HPDE6-E6E7 (cell line): Measurements from ENCODE around the gene TUB.

ENCODE experiments used
- DNase-seq: peaks from one replicate; pipeline ENCODE4 v3.0.0; 2011; ENCODE audit warnings: missing footprints; ENCODE audit errors: extremely low spot score

TUB gene, protein sequence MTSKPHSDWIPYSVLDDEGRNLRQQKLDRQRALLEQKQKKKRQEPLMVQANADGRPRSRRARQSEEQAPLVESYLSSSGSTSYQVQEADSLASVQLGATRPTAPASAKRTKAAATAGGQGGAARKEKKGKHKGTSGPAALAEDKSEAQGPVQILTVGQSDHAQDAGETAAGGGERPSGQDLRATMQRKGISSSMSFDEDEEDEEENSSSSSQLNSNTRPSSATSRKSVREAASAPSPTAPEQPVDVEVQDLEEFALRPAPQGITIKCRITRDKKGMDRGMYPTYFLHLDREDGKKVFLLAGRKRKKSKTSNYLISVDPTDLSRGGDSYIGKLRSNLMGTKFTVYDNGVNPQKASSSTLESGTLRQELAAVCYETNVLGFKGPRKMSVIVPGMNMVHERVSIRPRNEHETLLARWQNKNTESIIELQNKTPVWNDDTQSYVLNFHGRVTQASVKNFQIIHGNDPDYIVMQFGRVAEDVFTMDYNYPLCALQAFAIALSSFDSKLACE

DNA sequence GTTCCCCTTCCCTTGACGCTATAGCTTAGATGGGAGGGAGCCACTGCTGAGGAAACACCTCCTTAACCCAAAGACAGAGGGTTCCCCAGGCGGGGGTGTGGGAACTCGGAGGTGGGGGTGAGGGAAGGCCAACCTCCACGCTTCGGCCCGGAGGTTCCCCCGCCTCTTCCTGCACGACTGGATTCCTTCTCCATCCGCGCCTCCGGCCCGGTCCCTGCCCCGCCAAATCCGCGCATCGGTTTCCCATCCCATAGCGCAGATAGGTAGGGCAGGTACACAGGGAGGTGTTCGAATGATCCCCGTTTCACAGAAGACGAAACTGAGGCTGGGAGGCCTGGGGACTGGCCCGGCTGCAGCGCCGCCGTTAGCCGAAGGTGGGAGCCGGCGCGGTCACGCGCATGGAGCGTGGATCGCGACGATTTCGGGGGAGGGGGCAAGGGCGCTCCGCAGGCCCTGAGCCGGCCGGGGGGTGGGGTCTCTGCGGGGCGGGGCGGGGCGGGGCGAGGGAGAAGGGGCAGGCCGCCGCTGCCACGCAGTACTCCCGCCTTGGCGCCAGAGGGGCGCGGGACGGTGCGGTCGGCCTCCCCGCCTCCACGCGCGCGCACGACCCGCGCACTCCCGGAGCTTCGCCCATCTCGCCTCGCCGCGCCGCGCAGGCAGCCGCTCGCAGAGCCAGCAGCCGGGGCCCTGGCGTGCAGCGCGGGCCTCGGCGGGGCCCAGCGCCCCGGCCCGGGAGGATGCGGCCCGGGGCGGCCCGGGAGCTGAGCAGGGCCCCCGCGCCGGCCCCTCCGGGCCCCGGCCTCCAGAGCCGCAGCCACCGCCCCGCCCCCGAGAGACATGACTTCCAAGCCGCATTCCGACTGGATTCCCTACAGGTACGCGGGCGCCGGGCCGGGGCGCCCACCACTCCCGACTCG is at the start of gene TUB:
Gene TUB, plus strand, starts transcription at position 538 of the 917 bp plus-strand sequence. Its CDS starts 300 bp downstream, at position 838.
- DNase-seq: no peak

DNA sequence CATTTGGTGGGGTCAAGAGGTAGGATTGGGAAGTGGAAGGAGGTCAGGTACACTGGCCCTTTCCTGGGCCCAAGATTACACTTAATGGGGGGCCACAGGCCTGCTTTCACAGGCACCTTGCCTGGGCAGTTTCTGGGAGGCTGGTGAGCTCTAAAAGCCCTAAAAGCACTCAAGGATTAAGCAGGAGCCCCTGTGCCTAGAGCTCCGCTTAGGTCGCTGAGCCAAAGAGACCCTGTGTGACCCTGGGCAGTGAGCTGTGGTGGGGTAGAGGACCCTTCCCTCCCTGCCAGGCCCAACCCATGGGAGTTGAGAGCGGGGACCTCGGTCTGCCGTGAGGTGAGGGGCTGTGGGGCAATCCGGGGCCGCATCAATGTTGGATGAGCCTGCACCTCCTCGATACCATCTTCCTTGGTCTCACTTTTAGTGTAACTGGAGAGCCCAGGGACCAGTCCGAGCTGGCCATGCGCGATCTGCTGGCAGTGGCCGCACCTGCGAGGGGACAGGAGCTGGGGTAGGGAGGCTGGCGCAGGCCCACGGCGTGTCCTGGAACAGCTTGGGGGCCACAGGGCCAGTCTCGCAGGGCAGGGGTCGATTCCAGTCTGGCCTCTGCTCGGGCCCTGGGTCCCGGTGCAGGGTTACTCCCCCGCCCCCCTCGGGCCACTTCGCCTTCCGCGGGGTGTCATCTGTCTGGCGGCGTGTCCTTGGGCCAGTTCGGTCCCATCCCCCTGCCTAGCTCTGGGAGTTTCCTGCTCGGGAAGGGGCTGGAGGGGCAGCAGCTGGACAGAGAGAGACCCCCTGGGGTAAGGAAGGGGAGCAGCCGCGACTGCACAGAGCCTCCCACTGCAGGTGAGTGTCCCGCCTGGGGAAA is 49.5 kb upstream of the TUB start:
- DNase-seq: no peak

DNA sequence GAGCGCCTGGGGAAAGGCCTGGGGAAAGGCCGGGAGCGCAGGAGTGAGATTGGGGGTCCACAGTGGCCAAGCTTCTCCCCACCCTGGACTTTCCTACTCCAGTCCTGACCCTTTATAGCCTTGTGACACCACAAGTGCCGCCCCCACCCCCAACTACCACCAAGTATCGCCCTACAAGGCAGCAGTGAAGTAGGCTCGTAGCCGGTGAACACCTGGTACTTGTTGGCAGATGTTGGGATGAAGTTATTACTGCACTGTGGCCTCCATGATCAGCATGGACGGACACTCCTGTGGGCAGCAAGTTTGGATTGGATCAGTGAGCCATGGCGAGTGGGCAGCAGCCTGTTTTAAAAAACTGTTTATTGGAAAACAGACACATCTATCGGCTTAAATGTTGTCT is 48.9 kb upstream of the TUB start:
- no peak for DNase-seq

DNA sequence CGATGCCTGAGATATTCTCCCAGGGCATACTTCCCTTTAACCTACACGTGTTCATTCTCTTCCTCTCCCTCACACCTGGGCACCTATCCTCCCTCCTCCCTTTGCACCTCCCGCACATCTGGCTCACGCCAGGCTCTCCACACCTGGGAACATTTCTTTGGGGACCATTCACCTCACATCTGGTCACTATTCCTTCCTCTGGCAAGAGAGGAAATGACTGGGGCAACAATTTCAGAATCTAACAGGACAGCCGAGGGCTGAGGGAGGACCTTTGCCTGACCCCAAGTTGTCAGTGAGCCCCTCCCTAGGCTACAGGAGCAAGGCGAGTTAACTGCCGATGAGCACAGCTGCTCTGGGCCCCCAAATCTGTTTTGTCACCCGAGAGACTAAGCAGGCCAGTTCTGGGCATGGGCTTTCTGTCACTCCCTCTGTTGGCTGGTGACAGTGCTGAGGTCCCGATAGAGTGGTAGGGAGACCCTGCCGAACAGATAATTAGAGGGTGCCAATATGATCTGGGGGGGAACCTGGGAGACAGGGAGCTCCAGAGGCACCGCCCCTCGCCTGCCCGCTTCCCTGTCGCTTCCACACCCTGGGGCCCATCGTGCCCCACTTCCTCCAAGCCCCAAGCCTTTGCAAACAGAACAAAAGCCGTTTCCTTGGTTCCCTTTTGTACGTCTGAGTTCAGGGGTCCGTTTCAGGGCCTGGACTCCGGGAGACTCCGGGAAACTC is 48.3 kb upstream of the TUB start:
- no peak for DNase-seq

DNA sequence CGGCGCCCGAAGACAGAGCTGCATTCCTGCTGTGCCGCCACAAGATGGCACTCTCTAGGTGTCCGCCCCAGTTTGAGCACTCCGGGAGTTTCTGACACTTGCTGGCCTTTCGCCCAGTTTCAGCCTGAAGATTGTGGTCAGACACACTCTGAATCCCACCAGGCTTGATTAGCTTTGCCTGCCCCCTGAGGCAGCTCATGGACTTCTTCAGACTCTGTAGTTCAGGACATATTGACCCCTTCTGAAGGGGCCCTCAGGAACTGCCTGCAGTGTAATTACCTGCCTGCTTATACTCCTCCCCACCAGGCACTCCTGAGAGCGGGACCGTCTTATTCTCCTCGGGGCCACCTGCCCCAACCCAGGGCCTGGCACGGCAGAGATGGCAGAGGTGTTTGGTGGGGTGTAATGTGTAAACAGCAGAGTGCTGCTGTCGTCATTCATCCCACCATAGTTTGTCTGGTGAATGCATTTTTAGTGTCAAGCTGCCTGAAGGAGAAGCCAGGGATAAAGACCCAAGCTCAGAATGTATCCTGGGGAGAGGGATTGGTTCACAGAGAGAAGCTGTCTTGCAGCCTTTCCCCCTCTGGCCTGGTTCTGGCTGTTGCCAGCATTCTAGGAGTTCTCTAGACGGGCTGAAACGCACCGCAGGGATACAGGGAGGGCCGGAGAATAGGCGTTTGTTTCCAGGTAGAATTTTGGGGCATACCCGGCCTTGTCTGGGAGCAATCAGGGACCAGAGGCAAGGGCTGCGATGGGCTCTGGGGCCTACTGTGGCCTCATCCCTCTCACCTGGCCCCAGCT is 47.5 kb upstream of the TUB start:
- peak; percentile 63 for DNase-seq

DNA sequence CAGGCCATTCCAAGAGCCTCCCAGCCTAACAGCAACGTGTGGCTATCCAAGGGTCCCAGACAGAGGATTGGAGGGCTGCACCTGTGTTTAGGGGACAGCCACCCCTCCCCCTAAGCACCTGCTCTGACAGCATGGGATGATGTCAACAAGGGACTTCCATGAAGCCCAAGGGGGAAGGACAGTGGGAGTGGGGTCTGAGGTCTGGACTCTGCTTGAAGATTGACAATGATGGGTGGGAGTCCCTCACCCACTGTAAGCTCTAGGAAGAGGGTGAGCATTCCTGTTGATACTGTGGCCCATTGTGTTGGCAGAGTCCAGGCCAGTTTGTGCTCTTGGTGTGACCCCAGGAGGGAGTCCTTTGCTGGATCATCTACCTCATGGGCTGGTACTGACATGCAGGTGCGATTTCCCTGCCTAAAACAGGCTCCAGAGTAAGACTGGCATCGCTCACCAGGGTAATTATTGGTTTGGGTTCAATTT is 46.9 kb upstream of the TUB start:
- no peak for DNase-seq

DNA sequence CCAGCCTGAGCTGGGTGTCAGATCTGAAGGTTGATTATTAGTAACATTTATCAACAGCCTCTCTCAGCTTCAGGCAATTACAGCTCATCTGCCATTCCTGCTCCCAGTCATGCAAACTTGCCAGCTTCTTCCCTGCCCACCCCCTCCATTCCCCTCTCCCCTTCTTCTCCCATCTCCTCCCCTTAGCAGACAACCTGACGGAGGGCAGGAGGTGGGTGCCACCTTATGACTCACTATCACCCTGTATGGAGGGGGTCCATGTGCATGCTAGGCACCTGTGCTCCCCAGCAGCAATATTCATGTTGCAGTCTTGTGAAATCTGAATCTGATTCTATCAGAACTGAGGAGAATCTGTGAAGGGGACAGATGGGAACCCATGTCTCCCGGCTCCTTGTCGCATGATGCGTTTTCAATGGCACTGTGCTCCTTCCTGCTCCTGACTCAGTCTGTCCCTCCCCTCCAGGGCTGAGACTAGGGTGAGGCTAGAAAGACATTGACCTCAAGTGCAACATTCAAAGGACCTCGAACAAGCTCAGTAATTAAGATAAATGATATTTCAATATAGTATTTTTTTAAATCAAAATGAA is 46.3 kb upstream of the TUB start:
- no peak for DNase-seq

DNA sequence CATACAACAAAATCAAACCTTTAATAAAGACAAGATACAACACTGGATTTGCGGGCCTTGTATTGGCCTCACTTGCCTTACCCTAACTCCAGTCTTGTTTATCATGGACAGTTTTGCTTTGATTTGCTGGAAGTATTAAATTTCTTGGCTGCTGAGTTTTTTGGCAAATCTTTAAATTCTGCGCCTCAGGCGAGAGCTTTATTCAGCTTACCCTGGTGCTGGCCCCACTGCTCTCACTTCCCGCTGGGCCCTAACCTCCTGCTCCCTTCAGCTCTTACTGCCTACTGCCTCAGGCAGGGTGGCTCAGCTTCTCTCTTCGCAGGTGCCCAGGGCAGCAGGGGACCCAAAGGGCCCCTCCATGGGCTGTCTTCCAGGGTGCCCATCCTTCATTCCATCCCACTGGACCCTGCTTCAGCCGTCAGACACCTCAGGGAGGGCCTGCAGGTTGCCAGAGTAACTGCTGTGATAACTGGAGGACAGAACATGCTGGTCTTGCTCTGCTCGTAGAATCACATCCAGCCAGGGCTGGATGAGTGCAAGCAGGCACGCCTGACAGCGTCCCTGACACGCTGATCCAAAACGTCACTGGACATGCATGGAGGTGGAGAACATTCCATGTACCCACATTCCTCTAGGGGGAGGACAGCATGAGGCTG is 45.7 kb upstream of the TUB start:
- DNase-seq: no peak

DNA sequence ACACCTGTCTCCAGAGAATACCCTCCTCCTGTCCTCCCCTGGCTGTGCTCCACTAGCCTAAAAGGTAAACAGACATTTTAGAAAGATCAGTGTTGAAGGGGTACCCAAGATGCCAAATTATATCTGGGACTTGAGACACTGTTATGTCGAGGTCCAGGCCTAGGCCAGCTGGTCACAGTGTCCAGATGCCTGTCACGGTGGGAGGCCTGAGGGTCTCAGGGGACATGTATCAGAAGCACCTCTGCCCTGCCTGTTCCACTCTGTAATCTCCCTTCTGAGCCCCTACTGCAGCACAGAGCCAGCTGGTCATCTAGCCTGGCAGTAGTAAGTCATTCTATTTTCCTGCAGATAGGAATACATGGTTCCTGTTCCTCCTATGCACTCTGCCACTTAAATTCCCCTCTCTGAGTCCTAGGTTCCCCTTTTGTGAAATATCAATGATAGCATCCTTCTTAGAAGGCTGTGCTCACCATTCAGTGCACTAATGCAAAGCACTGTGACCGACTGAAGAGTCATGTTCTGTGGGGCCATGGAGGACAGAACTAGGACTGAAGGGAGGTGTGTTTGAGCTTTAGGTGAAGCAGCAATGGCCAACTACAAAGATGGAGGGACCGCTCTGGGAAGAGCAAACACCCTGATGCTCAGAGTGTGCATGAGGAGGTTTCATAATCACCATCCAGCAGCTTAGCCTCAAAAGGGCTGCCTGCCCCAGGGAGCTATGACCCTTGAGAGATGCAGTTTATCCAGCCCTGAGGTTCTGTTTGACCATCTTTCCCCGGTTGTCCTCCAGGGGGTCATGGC is 44.8 kb upstream of the TUB start:
- no peak for DNase-seq

DNA sequence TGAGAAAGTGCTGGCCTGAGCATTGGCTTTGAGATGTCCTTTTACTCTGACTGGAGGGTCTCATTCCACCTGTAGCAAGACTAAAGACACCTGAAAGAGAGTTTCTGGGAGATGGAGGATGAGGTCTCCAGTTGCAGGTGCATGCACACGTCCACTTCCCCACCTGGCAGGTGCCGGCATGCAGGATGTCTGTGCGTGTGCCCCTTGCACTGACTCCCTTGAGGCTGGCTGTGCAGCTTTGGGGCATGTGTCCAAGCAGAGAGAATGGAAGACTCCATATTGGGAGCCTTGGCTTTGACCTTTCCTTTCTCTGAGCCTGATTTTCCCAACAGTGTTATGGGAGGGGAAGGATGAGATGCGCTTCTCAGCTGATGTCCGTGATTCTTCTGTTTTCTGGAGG is 44.0 kb upstream of the TUB start:
- DNase-seq: no peak

DNA sequence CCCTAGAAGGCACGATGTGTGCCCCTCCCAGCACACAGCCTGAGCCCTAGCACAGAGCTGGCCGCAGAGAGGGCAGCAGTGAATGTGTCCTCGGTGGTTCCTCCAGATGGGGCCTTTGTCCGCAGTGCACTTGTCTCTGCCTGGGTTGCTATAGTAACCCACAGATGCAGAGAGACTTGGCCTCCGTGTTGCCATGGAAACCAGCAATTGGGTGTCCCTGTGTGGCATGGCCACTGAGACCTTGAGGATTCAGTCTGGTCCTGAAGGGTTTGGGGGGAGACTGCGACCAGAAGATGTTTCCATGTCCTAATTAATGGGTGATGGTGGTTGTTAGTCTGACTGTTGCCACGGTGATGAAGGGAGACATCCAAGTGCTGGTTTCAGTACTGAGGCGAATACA is 42.6 kb upstream of the TUB start:
- DNase-seq: no peak

DNA sequence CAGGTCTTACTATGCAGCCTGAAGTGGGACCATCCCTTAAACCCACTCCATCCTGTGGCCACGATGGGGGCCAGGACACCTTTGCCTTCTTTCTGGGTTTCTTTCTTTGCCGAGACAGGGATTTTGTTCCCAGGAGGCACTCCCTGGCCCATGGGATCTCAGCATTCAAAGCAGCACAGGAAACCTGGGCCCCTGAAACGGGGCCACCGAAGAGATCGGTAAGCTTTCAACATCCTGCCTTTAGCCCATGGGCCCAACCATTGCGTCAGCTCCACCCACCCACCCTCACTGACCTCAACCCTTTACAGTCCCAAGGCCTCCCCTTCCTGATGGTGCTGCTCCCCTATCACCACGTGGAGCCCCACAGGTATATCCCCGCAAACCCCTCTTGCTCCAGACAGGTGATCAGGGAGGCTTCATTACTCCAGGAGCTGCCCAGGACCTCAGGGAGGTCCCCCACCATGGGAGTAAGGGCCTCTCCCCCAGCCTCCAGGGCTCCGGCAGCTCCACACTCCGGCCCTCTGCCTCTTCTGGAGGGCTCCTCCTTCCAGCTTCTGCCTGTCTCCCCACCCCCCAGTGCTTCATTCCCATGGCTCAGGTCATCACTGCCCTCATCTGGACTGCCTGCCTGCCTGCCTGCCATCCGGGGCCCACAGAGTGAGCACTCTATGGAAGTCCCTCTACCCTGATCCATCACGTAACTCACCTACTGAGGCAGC is 42.0 kb upstream of the TUB start:
- DNase-seq: no peak

DNA sequence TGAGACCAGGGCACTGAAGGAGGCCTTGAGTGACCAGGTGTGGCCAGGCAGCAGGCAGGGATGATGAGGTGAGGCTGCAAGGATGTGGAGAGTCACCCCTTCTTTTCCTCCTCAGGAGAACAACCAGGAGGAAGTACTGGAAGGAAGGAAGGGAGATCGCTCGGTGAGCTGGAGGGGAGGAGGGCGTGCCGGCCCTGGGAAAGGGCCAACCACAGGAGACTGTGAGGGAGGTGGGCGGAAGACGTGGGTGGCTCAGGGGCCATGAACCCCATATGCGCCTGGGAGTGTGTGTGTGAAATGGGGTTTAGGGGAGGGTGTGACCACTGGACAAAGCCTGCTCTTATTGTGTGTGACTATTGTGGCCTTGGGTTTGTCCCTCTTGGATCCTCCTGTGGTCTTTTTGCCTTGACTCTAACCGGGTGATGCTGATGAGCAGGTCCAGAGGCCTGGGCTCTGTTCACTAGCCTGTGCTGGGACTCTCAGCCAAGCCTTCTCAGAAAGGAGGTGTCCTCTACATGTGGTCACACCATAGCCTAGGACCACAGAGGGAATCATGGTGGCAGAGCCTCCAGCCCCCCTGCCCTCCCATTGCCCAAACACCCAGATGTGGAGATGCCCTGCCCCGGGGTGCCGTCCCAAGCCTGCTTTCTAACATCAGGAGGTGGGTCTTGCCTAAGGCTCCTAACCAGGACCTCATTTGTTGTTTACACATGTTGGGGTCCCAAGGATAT is 41.3 kb upstream of the TUB start:
- no peak for DNase-seq

DNA sequence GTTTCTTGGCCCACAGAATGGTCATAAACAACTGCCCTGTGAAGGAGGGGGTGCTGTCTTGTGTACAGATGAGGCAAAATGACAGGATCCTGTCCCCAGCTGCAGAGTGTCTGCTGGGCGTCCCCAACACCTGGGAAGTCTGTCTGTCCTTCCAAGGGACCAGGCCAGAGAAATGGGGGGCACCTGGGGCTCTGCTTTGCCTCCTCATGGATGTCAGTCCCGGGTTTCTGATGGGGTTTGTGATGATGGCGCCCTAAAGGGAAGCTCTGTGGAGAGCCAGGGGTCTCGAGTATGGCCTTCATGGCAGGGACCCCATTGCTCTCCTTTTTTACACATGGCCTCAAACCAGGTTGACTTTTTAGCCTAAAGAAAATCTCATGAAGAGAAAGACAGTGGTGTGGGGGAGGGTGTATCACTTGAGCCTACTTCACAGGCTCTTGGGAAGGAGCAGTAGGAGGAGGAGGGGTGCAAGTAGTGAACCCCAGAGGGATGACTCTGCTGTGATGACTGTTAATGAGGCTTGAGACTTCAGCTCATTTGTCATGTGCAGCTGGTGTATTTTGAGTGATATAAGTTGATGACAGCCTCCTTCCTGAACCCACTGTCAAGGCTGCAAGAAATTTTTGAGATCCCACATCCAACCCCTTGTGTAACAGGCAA is 40.6 kb upstream of the TUB start:
- no peak for DNase-seq

DNA sequence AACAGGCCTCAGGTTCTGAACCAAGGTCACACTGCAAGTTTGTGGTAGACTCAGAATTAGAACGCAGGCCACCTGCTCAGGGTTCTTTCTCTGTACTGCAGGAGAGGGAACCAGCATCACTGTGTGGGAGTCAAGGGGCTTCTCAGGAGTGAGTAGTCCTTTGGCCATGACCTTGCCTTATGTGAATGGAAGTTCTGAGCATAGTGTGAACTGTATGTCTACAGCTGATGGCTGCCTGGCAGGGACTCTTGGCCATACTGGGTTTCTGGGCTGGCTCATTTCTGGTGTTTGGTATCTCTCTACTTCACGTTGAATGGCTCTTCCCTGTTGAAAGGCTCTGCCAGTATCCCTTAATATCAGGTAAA is 40.1 kb upstream of the TUB start:
- DNase-seq: no peak

DNA sequence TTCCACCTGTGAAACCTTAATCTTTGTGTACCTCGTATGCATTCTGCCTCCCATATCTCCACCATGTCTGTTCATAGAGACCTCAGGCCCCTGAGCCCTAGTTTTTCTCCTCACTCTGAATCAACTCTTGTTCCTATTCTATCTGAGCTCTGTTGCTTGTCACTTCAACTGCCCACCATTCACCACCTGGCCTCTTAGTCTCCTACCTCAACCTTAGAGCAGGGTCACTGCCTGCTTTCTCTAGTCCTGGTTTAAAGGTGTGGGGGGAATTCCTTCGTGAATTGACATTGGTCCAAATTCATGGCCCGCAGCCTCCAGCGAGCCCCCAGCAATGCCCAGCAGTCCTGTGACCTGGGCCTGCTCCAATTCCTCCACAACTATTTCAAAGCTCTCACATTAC is 39.4 kb upstream of the TUB start:
- DNase-seq: no peak
